Neural crest cell (in vitro differentiated cells): ENCODE measurements around the gene ATF3. TPM values are rescaled to one million over a fixed set of nuclear protein-coding genes. Genes with fewer than 3 reads are reported as not detected.

ENCODE experiments used
- DNase-seq: peaks from one replicate; pipeline ENCODE4 v3.0.0; 2021; ENCODE audit warnings: low read depth, mixed read lengths, low spot score
- H3K27ac Mint-ChIP-seq: one replicate; pipeline ENCODE4 v1.8.0; 2021; ENCODE audit warnings: mild to moderate bottlenecking, mixed read lengths; ENCODE audit not compliant: unreplicated experiment
- H3K27me3 Mint-ChIP-seq: 2 replicates; pipeline ENCODE4 v1.8.0; 2021; ENCODE audit warnings: low read depth, mild to moderate bottlenecking, mixed read lengths
- H3K36me3 Mint-ChIP-seq: 2 replicates; pipeline ENCODE4 v1.8.0; 2021; ENCODE audit warnings: low read depth, mild to moderate bottlenecking, mixed read lengths
- H3K4me1 Mint-ChIP-seq: 2 replicates; pipeline ENCODE4 v1.8.0; 2021; ENCODE audit warnings: mixed read lengths
- H3K4me3 Mint-ChIP-seq: one replicate; pipeline ENCODE4 v1.8.0; 2021; ENCODE audit warnings: mild to moderate bottlenecking, mixed read lengths
- H3K9me3 Mint-ChIP-seq: 2 replicates; pipeline ENCODE4 v1.8.0; 2021; ENCODE audit warnings: mixed read lengths
- total RNA-seq: library from RNA; stranded (reverse); gene quantifications from 2 replicates; pipeline ENCODE4 v1.2.1, GENCODE V29; 2021
- TF ChIP-seq, protein P1 (sequence below): fragments of 200-600 bp; sonication (generic); conservative IDR thresholded peaks from 2 replicates; pipeline ENCODE4 v1.5.0; 2021; ENCODE audit warnings: antibody characterized with exemption, mild to moderate bottlenecking

ATF3 gene
- total RNA-seq, 1 donor from 2014 or later: 10.3 TPM

DNA sequence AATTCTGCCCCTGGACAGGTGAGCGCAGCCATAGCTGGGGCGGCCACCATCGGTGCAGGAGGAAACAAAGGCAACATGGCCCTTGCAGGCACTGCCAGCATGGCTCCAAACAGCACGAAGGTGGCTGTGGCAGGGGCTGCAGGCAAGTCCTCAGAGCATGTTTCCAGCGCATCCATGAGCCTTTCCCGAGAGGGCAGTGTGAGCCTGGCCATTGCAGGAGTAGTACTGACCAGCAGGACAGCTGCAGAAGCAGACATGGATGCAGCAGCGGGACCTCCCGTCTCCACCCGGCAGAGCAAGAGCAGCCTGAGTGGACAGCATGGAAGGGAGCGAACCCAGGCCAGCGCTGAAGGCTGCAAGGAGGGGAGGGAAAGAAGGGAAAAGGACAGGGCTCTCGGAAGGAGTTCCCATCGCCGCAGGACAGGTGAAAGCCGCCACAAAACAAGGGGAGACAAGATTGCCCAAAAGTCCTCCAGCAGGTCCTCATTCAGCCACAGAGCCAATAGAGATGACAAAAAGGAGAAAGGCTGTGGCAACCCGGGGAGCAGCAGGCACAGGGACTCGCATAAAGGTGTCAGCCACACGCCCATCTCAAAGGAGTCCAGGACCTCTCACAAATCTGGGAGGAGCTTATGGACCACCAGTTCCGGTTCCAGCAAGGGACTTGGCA, 17.4 kb downstream of the ATF3 start:
- DNase-seq: no peak
- Mint-ChIP-seq H3K9me3 (no peaks in the 10 kb centered on the region), H3K36me3 (no peaks in the 10 kb centered on the region), H3K4me1 (peaks cover 12% of the 10 kb centered on the region), H3K27me3 (peaks cover 4% of the 10 kb centered on the region), H3K4me3 (no peak overlapping the region), H3K27ac (no peak overlapping the region)
- TF ChIP-seq, protein P1, sequence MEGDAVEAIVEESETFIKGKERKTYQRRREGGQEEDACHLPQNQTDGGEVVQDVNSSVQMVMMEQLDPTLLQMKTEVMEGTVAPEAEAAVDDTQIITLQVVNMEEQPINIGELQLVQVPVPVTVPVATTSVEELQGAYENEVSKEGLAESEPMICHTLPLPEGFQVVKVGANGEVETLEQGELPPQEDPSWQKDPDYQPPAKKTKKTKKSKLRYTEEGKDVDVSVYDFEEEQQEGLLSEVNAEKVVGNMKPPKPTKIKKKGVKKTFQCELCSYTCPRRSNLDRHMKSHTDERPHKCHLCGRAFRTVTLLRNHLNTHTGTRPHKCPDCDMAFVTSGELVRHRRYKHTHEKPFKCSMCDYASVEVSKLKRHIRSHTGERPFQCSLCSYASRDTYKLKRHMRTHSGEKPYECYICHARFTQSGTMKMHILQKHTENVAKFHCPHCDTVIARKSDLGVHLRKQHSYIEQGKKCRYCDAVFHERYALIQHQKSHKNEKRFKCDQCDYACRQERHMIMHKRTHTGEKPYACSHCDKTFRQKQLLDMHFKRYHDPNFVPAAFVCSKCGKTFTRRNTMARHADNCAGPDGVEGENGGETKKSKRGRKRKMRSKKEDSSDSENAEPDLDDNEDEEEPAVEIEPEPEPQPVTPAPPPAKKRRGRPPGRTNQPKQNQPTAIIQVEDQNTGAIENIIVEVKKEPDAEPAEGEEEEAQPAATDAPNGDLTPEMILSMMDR: no peak

DNA sequence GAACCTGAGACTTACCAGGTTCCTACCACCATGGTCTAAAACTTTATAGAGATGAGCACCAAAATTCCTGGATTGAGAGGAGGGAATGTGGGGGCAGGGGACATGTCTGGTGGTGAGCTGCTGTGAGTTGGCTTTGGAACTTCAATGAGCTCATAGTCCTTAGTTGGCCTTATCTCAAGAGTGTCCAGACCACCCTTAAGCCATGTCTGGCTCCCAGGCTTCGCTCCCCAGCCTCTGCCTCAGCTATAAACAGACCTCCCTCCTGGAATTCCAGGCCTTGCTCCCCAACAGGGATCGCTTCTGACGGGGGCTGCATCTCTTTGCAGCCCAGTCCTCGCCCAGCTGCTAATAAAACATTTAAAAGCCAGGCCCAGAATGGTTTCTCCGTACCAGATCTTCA, 19.5 kb downstream of the ATF3 start:
- no peak overlapping the region for H3K27ac Mint-ChIP-seq
- H3K36me3 Mint-ChIP-seq: no peaks in the 10 kb centered on the region
- peaks cover 4% of the 10 kb centered on the region for H3K4me1 Mint-ChIP-seq
- H3K9me3 Mint-ChIP-seq: no peaks in the 10 kb centered on the region
- H3K4me3 Mint-ChIP-seq: no peak overlapping the region
- DNase-seq: no peak
- TF ChIP-seq, protein P1: no peak
- peaks cover 4% of the 10 kb centered on the region for H3K27me3 Mint-ChIP-seq

DNA sequence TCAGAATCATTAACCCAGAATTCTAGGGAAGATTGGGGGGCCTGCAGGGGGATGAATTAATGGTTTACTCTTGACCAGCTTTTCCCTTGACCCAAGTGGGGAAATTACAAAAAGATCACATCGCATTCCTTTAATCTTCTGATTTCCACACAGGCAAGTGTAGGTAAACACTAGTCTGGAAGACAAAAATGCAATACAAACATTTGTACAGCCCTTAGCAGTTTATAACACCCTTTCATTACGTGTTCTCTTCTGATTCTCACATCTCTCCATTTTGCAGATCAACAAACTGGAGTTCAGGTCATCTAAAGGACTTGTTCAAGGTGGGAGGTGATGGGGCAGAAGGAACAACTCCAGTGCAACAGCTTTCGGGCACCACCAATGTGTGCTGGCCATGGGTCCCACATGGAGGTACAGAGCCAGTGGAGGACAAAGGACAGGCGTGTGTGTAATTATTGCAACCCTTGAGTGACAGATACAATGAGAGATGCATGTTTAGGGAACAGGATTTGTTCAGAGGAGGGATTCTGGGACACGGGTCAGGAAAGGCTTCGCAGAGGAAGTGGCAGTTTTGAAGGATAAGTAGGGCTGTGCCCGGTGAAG, 20.4 kb downstream of the ATF3 start:
- TF ChIP-seq, protein P1: no peak
- Mint-ChIP-seq H3K27ac (no peak overlapping the region), H3K27me3 (peaks cover 4% of the 10 kb centered on the region), H3K4me3 (no peak overlapping the region), H3K9me3 (no peaks in the 10 kb centered on the region), H3K36me3 (no peaks in the 10 kb centered on the region), H3K4me1 (peaks cover 4% of the 10 kb centered on the region)
- no peak for DNase-seq

DNA sequence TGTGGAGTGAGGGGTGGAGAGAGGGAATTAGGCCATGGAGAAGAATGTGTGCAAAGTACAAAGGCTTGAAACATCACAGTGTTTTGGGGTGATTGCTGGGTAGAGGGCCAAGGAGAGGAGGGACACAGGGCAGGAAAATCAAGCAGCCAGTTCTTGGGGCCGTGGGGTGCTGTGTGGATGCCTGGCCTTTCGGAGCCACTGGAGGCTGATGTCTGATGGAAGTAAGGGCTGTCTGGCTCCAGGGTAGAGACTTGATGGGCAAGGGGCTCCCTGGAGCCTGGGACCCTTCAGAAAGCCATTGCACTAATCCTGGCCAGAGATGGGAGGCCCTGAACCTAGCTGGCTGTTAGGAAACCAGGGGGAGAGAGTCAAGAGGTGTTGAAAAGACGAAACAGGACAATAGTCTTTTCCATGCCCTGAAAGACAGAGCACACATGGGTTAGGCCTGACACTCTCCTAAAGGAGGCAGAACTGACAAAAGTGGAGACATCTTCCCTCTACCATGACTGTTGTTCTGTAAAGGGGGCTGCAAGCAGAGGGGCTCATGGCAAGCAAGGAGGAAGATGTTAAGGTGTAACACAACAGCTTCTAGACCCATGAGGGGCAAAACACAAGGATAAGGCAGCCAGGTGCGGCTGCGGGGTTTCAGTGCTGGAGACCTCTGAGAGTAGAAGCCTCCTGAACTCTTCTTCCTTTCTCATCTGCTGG, 21.0 kb downstream of the ATF3 start:
- no peak for DNase-seq
- Mint-ChIP-seq H3K27ac (no peak overlapping the region), H3K9me3 (peaks cover 2% of the 10 kb centered on the region), H3K4me1 (no peaks in the 10 kb centered on the region), H3K27me3 (peaks cover 4% of the 10 kb centered on the region), H3K4me3 (no peak overlapping the region), H3K36me3 (no peaks in the 10 kb centered on the region)
- TF ChIP-seq, protein P1: no peak

DNA sequence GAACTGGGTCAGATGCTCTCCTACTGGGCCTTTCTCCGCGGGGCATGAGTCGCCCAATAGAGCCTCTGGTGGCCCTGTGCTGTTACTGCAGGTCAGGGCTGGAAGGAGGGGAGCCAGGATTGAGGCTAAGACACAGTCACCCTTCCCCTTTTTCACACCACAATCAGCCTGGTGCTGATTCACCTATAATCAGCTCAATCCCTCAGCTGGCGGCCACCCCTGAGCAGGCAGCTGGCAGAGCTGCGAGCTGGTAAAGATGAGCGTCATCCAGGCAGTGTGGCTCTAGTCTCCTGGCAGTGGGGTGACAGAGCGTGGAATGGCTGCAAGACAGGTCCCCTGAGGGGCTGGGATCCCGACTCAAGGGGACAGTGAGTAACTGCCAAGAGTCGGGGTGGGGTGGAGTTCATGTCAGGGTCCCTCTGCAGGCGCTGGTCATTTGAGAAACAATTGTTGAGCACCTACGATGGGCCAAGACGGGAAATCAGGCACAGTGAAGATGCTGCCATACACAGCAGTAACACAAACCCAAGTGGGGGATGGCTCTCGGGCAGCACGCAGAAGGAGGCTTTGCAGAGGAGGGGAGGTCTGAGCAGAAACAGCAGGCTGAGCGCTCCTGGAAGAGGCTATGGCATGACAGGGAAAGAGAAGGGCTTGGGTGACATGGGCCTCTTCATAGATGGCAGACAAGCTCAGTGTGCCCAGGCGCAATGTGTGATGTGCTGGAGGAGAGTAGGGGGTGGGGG, 21.8 kb downstream of the ATF3 start:
- no peak overlapping the region for H3K4me3 Mint-ChIP-seq
- H3K4me1 Mint-ChIP-seq: no peaks in the 10 kb centered on the region
- no peaks in the 10 kb centered on the region for H3K36me3 Mint-ChIP-seq
- H3K27ac Mint-ChIP-seq: no peak overlapping the region
- TF ChIP-seq, protein P1: peak; percentile 72
- H3K27me3 Mint-ChIP-seq: peaks cover 4% of the 10 kb centered on the region
- peak; percentile 42 for DNase-seq
- H3K9me3 Mint-ChIP-seq: peaks cover 2% of the 10 kb centered on the region
